GM18520 (cell line): ENCODE results near the gene PTH2R.
"Not testable (repeated sequence)": the region's sequence is repeated elsewhere in the genome, so short reads cannot be mapped to it uniquely, and the experiment has no call there.

ENCODE experiments used
- ATAC-seq: cut with Tn5 transposase; IDR thresholded peaks from one replicate; pipeline ENCODE4 v1.9.1; 2021; ENCODE audit not compliant: unreplicated experiment

Gene PTH2R

DNA sequence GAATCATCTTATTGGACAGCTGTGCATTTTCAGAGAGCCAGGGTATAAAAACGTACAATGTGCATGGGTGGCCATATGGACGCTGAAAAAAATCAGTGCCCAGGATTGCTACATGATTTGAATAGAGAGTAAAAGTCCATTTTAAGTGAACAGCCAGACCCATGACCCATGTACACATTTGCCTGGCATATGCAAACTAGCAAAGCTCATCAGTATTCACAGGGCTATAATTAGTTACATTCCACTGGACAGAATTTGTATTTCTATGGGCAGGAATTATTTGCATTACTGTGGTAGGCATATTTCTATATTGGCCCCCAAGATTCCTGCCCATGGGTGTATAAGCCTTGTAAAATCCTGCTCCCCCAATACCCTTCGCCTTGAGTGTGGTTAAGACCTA lies 78.8 kb downstream of the PTH2R start:
- ATAC-seq: no peak

GRCh38 chr2:208488686-208489564 lies 82.3 kb downstream of the PTH2R start:
- ATAC-seq: no peak

DNA sequence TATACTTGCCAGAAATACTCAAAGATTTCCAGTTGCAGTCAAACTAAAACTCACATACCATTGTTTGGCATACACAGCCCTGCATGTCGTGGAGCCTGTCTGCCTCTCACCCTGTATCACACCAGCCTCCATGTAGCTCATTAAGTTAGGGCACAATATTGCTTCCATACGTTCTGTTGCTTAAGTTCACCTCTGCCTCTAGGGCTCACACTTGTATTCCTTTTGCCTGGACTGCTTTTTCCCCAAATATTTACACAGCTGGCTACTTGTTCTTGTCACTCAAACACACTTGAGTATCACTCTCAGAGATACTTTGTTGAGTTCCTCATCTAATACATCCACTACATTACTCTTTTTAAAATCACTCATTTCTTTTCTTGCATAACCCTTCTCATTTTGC lies 83.1 kb downstream of the PTH2R start:
- no peak for ATAC-seq

- no peak for ATAC-seq
These were observed 83.9 kb downstream of the PTH2R start for GRCh38 chr2:208490492-208490891.

DNA sequence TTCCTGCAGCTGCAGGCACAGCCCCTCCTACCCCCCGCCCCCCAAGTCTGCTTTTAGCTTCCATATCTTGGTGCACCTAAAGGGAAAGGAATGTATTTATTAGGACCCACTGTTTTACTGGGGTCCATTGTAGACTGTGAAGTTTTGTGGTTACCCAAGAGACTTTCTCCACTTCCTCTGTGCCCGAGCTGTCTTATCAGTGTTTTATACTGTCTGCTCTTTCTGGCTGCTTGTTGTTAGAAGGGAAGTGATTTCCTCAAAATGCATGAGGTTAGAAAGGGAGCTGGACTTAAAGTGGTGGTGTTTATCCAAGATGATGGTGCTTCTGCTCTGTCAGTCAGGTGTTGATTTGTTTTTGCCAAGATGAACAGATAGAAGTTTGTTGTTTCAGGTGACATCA lies 85.0 kb downstream of the PTH2R start:
- no peak for ATAC-seq

DNA sequence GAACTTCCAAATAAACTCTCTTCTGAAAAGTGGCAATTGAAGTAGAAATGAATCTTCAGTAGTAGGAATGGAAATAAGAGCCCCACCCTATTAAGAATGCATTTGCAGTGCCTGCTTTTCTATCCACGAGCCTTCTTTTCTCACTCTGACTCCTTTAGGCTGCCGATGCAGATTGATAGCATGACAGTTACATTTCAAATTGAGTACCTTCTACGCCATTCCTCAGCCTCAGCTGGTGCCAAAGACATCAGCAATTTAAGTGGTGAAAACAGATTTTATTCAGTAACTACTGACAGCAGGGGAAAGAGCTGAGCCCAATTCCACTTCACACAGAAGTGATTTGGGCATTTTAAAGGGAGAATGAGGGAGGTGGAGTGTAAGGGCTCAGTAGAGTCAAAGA lies 85.5 kb downstream of the PTH2R start:
- no peak for ATAC-seq

- no peak for ATAC-seq
These were observed 86.6 kb downstream of the PTH2R start for GRCh38 chr2:208493186-208493585.

GRCh38 chr2:208496129-208496528 lies 89.5 kb downstream of the PTH2R start:
- no peak for ATAC-seq

- ATAC-seq: no peak
These were observed 94.6 kb downstream of the PTH2R start for GRCh38 chr2:208501206-208501605.

GRCh38 chr2:208502288-208502687 lies 95.7 kb downstream of the PTH2R start:
- no peak for ATAC-seq

- not testable (repeated sequence) for ATAC-seq
These were observed 98.8 kb downstream of the PTH2R start for GRCh38 chr2:208505365-208505764.

DNA sequence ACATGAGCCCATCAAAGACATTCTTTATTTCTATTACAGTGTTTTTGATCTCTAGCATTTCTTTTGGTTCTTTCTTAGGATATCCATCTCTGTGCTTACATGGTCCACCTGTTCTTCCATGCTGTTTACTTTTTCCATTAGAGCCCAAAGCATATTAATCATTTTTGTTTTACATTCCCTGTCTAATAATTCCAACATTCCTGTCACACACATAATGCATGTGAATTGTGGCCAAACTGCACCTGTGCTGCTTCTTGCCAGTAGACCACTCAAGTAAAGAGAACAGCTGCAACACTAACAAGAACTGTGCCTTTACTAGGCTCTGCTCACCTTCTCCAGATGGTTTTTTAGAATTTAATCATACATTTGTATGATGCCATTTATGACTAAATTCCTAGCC lies 103.0 kb downstream of the PTH2R start:
- no peak for ATAC-seq

DNA sequence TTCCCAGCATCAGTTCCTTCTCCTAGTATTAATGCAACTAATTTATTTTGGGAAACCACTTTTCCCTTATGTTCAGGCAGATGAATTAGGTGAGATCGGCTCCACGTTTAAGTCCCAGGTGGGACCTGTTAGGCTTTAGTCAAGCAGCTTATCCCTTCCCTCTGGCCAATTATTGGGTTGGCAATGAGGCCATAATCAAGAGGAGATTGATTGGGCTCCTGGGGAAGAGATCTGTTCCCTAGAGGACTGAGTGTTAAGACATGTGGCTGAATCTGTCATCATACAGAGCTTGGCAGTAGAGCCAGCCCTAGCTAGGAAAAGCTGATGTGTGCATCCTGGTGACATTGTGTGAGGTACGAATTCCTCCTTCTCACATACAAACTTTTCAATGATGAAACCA lies 104.4 kb downstream of the PTH2R start:
- no peak for ATAC-seq

DNA sequence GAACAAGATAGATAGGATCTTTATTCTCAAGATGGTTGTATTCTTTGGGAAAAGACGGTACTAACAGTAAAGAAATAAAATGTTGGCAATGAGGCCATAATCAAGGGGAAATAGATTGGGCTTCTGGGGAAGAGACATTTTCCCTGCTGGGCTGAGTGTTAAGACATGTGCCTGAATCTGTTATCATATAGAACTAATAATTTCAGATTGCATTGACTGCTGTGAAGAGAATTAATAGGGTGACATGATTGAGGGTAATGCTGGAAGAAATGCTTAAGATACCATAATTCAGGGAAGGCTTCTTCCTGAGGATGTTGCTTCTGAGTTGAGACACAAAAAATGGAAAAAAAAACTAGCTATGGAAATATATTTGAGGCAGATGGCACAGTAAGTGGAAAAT lies 105.0 kb downstream of the PTH2R start:
- ATAC-seq: no peak

GRCh38 chr2:208515099-208515498 lies 108.5 kb downstream of the PTH2R start:
- ATAC-seq: no peak

- ATAC-seq: not testable (repeated sequence)
These were observed 116.5 kb downstream of the PTH2R start for GRCh38 chr2:208523069-208523468.

DNA sequence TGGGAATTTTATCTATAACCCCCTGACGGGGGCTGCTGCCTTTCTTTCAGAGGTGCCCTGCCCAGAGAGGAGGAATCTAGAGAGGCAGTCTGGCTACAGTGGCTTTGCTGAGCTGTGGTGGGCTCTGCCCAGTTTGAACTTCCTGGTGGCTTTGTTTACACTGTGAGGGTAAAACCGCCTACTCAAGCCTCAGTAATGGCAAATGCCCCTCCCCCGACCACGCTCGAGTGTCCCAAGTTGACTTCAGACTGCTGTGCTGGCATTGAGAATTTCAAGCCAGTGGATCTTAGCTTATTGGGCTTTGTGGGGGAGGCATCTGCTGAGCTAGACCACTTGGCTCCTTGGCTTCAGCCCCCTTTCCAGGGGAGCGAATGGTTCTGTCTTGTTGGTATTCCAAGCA lies 118.6 kb downstream of the PTH2R start:
- ATAC-seq: not testable (repeated sequence)

GRCh38 chr2:208529796-208530195 lies 123.2 kb downstream of the PTH2R start:
- ATAC-seq: no peak

DNA sequence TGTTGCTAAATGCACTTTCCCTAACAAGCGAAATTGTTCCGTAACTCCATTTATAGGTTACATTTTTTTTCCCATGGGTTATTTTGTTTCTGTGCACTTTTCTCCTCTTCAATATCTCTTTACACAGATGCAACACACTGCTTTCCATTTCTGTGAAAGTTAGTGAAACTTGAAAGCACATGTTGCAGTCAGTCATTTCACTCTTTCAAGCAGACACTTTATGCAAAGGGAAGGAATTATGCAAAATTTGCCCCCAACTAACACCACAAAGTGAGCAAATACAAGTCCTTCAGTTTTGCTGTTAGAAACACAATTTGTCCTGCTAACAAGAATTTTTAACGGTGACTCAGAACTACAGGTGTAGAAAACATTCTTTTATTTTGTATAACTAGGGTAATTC lies 124.8 kb downstream of the PTH2R start:
- ATAC-seq: peak; percentile 74

GRCh38 chr2:208535578-208535977 lies 129.0 kb downstream of the PTH2R start:
- ATAC-seq: not testable (repeated sequence)

DNA sequence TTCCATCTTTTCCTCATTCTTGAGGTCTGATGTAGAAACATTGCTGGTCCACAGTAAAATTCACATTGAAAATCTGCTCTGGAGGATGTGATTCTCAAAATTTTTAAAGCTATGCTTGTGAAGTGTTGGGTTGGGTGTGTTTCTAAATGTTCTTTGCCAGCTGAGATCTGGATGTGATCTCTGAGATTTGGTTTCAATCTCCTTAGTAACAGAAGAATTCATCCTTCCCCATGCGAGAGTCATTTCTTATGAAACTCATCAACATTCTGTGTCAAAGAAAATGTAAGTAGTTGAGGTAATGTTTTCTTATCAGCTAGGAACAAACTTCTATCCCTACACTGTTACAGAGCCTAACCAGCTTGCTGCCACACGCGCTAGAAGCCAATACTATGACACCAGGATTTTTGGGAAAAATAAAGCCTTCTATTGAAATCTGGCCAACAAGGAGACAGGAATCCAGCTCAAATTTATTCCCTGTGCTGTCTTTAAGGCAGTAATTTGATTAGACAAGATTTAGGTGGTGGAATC lies 134.9 kb downstream of the PTH2R start:
- ATAC-seq: no peak

GRCh38 chr2:208541989-208542464 lies 135.4 kb downstream of the PTH2R start:
- ATAC-seq: no peak
